Muscle layer of colon (tissue), 2 donors: ENCODE results near the gene USP46.

ENCODE experiments used
- H3K27ac ChIP-seq: one replicate; pipeline ENCODE4 v1.7.0; 2013; ENCODE audit warnings: low read depth, mild to moderate bottlenecking, low read length, moderate library complexity
- H3K27me3 ChIP-seq, 2 donors: one replicate each; pipeline ENCODE4 v1.7.0; 2013; ENCODE audit warnings: low read length in 2 of 2, mild to moderate bottlenecking in 2 of 2; ENCODE audit not compliant: insufficient read depth in 2 of 2, control insufficient read depth in 1 of 2
- H3K36me3 ChIP-seq: one replicate; pipeline ENCODE4 v1.7.0; 2013; ENCODE audit warnings: mild to moderate bottlenecking, low read length; ENCODE audit not compliant: insufficient read depth
- H3K4me1 ChIP-seq: one replicate; pipeline ENCODE4 v1.7.0; 2013; ENCODE audit warnings: mild to moderate bottlenecking, low read length; ENCODE audit not compliant: insufficient read depth
- H3K4me3 ChIP-seq, 2 donors: one replicate each; pipeline ENCODE4 v1.7.0; 2013; ENCODE audit warnings: low read length in 2 of 2, low read depth in 1 of 2, mild to moderate bottlenecking in 1 of 2, moderate library complexity in 1 of 2
- H3K9ac ChIP-seq: one replicate; pipeline ENCODE4 v1.7.0; 2013; ENCODE audit warnings: low read length
- H3K9me3 ChIP-seq: one replicate; pipeline ENCODE4 v1.7.0; 2013; ENCODE audit warnings: mild to moderate bottlenecking, low read length
- donor health status: abdominal sarcoma.
- donor health status: Adenocarcinoma of cecum.

USP46 gene

DNA sequence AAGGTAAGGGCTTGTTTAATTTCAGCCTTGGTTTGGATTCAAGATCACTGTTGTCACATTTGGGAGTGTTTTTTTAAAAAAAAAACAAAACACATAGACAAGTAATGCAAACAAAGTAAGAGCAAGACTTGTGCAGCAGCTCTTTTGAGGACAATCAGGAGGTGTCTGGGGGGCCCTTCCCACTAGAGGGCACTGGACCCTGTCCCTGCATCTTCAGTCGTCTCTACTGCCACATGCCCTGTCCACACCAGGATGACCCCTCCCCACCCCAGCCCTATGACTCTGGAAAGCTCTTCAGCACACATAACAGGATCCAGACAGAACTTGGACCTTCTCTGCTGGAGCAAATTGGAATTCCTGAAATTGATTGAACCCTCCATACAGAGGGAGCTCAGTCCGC, 71.0 kb downstream of the USP46 start:
- H3K9me3 ChIP-seq: no peaks in the 10 kb centered on the region
- no peak overlapping the region for H3K9ac ChIP-seq
- no peak overlapping the region for H3K27ac ChIP-seq
- no peaks in the 10 kb centered on the region for H3K36me3 ChIP-seq
- no peak overlapping the region for H3K4me3 ChIP-seq
- H3K4me1 ChIP-seq: no peaks in the 10 kb centered on the region
- H3K27me3 ChIP-seq: no peaks in the 10 kb centered on the region

DNA sequence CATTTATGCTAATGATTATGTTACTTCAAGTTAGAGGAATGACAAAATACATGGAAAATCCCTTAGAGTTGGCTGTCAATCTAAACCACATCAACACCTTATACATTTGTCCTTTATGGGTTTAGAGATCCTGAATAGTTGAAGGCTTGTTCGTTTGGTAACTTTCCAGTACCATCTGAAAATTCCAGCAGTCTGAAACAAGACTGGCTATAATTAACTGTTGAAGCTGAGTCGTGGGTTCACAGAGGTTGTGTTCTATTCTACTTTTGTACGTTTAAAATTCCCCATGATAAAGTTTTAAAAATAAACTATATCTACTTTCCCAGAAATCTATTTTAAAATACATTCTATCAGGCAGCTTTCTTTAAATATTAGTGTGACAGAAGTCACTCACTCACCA, 73.0 kb downstream of the USP46 start:
- Histone ChIP-seq H3K4me1 (no peaks in the 10 kb centered on the region), H3K4me3 (no peak overlapping the region), H3K27ac (no peak overlapping the region), H3K27me3 (no peaks in the 10 kb centered on the region), H3K9me3 (no peaks in the 10 kb centered on the region), H3K9ac (no peak overlapping the region), H3K36me3 (no peaks in the 10 kb centered on the region)

DNA sequence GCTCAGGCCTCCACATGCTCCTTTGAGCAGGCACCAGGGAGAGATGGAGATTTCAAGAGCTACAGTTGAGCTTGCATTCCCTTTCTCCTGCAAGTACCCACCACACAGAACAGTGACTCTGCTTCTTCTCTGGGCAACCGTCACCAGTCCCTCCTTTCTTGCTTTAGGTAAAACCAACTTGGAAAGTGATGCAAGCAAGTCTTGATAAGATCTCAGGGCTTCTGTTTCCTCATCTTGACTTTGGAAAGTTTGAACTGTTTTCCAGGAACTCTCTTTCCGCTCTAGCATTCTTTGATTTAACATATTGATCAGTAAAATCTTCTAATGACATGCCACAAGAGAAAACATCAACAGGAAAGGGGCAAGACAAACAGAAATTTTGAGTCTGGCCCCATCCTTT, 73.7 kb downstream of the USP46 start:
- no peaks in the 10 kb centered on the region for H3K27me3 ChIP-seq
- no peaks in the 10 kb centered on the region for H3K36me3 ChIP-seq

DNA sequence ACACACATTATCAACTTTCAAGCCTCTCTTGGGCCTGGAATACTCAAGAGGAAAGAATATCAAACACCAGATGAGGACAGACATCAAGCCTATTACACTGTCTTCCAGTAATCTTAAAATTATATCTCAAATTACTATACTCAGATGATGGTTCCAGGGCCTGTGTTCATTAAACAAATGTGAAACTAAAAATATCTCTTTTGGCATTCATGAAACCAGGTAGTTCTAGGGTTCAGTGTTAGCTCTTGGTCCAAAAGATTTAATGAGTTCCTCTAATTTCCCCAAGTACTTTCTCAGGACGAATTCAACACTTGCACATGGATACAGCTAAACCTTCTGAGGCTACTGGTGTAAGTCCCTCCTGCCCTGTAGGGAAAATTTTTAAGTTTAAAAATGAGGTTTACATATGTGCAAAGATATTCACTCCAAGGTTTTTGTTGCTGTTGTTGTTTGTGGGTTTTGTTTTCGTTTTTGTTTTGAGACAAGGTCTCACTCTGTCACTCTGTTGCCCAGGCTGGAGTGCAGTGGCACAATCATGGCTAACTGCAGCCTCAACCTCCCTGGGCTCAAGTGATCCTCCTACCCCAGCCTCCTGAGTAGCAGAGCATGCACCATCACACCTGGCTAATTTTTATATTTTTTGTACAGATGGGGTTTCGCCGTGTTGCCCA, 79.4 kb downstream of the USP46 start:
- no peaks in the 10 kb centered on the region for H3K27me3 ChIP-seq
- no peak overlapping the region for H3K4me3 ChIP-seq
- H3K27ac ChIP-seq: no peak overlapping the region
- H3K9me3 ChIP-seq: no peaks in the 10 kb centered on the region
- H3K4me1 ChIP-seq: no peaks in the 10 kb centered on the region
- H3K9ac ChIP-seq: no peak overlapping the region
- H3K36me3 ChIP-seq: no peaks in the 10 kb centered on the region

More for the DNA sequence above, 73.7 kb downstream of the USP46 start:
- Histone ChIP-seq H3K4me1 (no peaks in the 10 kb centered on the region), H3K9ac (no peak overlapping the region), H3K4me3 (no peak overlapping the region), H3K9me3 (no peaks in the 10 kb centered on the region), H3K27ac (no peak overlapping the region)

DNA sequence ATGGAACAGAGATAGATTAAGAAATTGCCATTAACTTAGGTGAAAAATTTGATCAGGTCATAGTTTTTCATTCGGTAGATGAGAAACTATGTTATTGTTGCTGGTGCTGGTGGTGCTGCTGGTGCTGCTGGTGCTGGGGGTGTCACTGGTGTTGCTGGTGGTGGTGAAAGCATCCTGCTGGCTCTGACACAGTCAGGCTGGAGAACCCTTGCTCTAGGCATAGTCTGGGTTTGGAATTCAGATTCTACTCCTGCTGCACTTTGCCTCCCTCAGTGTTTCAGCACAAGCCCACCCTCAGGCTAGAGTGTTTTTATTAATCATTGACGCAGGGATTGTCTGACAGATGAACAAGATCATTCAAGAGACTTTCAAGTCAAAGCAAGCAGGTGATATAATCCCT, 80.2 kb downstream of the USP46 start:
- no peak overlapping the region for H3K9ac ChIP-seq
- H3K27me3 ChIP-seq: no peaks in the 10 kb centered on the region
- H3K4me1 ChIP-seq: no peaks in the 10 kb centered on the region
- H3K27ac ChIP-seq: no peak overlapping the region
- no peaks in the 10 kb centered on the region for H3K9me3 ChIP-seq
- H3K36me3 ChIP-seq: no peaks in the 10 kb centered on the region
- no peak overlapping the region for H3K4me3 ChIP-seq

DNA sequence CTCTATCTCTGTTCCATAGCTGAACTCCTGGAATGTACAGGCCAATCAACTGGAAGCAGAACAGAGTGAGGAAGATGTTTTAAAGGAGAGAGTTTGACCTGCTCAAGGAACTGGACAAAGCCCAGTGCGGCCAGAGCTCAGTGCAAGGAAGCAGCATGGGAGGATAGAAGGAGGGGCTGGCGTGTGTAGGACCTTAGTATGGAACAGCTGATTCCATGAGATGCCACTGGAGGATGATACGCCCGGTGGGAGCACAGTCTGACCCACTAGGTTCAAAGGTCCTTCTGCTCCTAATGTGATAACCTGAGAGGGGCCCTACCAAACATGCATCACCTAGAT, 81.5 kb downstream of the USP46 start:
- H3K36me3 ChIP-seq: no peaks in the 10 kb centered on the region
- no peaks in the 10 kb centered on the region for H3K4me1 ChIP-seq

DNA sequence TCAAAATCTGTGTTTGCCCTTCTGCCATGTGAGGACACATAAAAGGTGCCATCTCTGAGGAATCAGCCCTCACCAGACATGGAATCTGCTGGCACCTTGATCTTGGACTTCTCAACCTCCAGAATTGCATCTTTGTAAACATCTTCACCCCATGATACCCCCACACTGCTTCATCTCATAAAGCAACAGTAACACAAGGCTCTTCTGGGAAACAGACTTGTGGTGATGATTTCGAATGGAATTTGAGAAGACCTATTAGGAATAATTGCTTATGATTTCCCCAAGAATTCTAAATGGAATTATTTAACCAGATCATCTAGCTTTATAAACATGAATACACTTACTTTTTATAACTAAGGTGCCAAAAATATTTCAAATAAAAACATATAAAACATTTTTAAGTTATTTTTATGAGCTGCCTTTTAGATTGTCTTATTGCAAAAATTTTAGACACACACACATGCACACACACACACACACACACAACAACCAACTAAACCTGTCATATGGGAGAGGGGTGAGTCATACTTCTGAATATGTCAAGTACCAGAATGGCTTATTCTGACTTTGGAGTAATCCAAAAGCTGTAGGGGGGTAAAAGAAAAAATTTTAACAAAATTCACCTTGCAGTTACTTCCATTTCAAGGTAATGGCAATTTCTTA, 82.0 kb downstream of the USP46 start:
- Histone ChIP-seq H3K27ac (no peak overlapping the region), H3K36me3 (no peaks in the 10 kb centered on the region), H3K27me3 (no peaks in the 10 kb centered on the region), H3K9ac (no peak overlapping the region), H3K9me3 (no peaks in the 10 kb centered on the region), H3K4me1 (no peaks in the 10 kb centered on the region), H3K4me3 (no peak overlapping the region)

More for the DNA sequence above, 81.5 kb downstream of the USP46 start:
- no peak overlapping the region for H3K9ac ChIP-seq
- no peaks in the 10 kb centered on the region for H3K9me3 ChIP-seq
- no peak overlapping the region for H3K4me3 ChIP-seq
- no peak overlapping the region for H3K27ac ChIP-seq
- H3K27me3 ChIP-seq: no peaks in the 10 kb centered on the region

DNA sequence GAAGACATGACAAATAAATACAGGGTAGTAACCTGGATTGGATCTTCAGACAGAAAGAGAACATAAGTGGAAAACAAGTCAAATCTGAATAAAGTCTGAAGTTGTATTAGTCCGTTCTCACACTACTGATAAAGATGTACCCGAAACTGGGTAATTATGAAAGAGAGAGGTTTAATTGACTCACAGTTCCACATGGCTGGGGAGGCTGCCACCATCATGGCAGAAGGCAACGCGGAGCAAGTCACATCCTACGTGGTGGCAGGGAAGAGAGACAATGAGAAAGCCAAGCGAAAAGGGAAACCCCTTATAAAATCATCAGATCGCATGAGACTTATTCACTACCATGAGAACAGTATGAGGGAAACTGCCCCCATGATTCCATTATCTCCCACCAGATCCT, 82.8 kb downstream of the USP46 start:
- H3K27me3 ChIP-seq: no peaks in the 10 kb centered on the region
- no peak overlapping the region for H3K27ac ChIP-seq
- H3K4me3 ChIP-seq: no peak overlapping the region
- no peak overlapping the region for H3K9ac ChIP-seq
- no peaks in the 10 kb centered on the region for H3K4me1 ChIP-seq
- H3K9me3 ChIP-seq: no peaks in the 10 kb centered on the region
- H3K36me3 ChIP-seq: no peaks in the 10 kb centered on the region

DNA sequence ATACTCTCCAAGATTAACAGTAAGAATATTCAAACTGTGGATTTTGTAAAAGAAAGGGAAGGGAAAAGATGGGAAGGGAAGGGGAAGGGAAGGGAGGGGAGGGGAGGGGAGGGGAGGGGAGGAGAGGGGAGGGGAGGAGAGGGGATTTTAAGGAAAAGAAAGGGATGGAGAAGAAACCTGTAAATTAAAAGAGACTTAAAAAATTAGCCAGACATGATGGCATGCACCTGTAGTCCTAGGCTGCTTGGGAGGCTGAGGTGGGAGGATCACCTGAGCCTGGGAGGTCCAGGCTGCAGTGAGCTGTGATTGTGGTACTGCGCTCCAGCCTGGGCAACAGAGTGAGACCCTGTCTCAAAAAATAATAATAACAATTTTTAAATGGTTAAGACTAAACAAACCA, 83.7 kb downstream of the USP46 start:
- Histone ChIP-seq H3K4me3 (no peak overlapping the region), H3K9ac (no peak overlapping the region), H3K27me3 (no peaks in the 10 kb centered on the region), H3K36me3 (no peaks in the 10 kb centered on the region), H3K27ac (no peak overlapping the region), H3K9me3 (no peaks in the 10 kb centered on the region), H3K4me1 (no peaks in the 10 kb centered on the region)

DNA sequence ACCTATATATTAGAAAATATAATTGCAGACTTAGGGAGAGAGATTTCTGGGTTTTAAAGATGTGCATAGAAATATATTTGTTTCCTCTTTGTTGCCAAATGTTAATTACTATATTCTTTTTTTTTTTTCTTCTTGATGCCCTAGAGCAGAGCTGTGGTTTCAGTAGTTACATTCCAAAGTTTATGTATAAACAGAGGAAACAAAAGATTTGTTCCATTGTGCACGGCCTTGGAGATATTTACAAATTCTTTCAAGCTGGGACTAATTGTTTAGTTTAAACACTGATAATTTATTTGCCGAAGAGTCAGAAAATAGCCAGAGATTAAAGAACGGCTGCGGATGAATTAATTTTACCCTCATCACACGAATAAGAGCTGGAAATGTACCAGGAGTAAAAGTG, 85.1 kb downstream of the USP46 start:
- Histone ChIP-seq H3K27ac (no peak overlapping the region), H3K36me3 (no peaks in the 10 kb centered on the region), H3K9me3 (no peaks in the 10 kb centered on the region), H3K9ac (no peak overlapping the region), H3K4me1 (no peaks in the 10 kb centered on the region), H3K27me3 (no peaks in the 10 kb centered on the region), H3K4me3 (no peak overlapping the region)

DNA sequence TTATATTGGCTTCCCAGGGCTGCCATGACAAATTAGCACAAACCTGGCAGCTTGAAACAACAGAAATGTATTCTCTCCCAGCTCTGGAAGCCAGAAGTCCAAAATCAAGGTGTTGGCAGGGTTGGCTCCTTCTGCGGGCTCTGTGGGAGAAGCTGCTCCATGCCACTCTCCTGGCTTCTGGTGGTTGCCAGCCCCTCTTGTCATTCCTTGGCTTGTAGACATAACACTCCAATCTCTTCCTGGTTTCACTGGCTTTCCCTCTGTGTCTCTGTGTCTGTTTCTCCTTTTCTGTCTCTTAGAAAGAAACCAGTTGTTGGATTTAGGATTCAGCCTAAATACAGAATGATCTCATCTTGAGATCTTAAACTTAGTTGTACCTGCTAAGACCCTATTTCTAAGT, 85.5 kb downstream of the USP46 start:
- Histone ChIP-seq H3K27me3 (no peaks in the 10 kb centered on the region), H3K4me1 (no peaks in the 10 kb centered on the region), H3K36me3 (no peaks in the 10 kb centered on the region), H3K9me3 (no peaks in the 10 kb centered on the region), H3K27ac (no peak overlapping the region), H3K9ac (no peak overlapping the region), H3K4me3 (no peak overlapping the region)

DNA sequence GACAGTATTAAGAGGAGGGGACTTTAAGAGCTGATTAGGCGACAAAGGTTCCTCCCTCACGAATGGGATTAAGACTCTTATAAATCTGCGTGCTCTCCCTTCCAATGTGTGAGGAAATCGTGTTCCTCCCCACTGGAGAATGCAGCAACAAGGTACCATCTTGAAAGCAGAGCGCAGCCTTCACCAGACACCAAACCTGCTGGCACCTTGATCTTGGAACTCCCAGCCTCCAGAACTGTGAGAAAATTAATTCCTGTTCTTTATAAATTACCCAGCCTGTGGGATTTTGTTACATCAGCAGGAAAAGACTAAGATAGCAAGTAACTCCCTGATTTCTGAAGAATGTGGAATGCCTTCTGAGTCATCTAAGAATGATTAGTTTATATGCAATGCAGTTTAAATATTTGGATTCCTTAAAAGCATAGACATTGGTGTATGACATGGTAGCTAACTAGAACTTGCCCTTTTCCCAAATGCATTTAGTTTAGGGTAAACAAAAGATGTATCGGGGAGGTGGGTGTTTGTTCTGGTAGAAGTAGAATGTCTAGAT, 86.1 kb downstream of the USP46 start:
- Histone ChIP-seq H3K9me3 (no peaks in the 10 kb centered on the region), H3K27me3 (no peaks in the 10 kb centered on the region), H3K27ac (no peak overlapping the region), H3K36me3 (no peaks in the 10 kb centered on the region), H3K4me1 (no peaks in the 10 kb centered on the region), H3K4me3 (no peak overlapping the region), H3K9ac (no peak overlapping the region)
